ENCODE measurements around the gene SPG7. TPM values are rescaled to one million over a fixed set of nuclear protein-coding genes. Genes with fewer than 3 reads are reported as not detected.
"Not testable (repeated sequence)": the region's sequence is repeated elsewhere in the genome, so short reads cannot be mapped to it uniquely, and the experiment has no call there.

SPG7 gene
- 100 to 1,000 TPM in 1 of 2 experiments, 10 to 100 TPM in 1; 92.1 to 110 TPM for total RNA-seq

DNA sequence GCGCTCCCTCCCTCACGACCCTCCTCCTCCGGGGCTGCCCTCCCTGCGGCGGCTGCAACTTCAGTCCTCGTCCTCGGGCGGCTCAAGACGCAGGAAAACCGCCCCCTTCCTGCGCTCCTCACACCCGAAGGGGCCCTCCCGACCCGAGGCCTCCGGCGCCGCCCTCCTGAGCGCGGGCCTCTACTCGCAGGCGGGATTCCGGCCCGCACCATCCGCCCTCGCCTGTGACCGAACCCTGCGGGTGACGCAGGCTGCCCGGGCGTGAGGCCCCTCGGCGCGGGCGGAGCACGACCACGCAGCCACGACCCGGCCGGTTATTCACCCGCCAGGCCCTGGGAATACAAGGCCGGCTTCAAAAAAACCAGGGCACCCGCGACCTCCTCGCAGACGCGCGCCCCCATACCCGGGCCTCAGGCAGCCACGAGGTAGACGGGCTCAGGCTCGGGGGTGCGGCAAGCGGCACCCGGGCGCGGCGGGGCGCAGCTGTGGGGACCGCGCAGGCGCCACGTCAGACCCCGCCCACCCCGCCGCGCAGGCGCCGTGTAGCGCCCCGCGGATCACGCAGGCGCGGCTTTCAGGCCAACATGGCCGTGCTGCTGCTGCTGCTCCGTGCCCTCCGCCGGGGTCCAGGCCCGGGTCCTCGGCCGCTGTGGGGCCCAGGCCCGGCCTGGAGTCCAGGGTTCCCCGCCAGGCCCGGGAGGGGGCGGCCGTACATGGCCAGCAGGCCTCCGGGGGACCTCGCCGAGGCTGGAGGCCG lies at the start of gene SPG7:
Gene SPG7, plus strand, starts transcription at position 570 of the 757 bp plus-strand sequence. Its CDS starts 15 bp downstream, at position 585.
- CTCF ChIA-PET, result interaction anchor here (0.8 to 3.3 kb wide), 23 partner anchors 12 to 267 kb away, joined by 3 to 17 read pairs (median 4); partner anchors contain the start of gene CDK10
- H3K27me3 Mint-ChIP-seq, result no peaks in the 10 kb centered on the region
- peak within 1 kb of the TSS; percentile 92 for H3K27ac Mint-ChIP-seq
- H3K9me3 Mint-ChIP-seq (ENCODE audit: low read depth), result no peaks in the 10 kb centered on the region
- H3K4me1 Mint-ChIP-seq, result peaks cover 42% of the 10 kb centered on the region
- peak; percentile 79 for ATAC-seq
- H3K36me3 Mint-ChIP-seq, result peaks cover 12% of the 10 kb centered on the region
- peak within 1 kb of the TSS; percentile 93 for H3K4me3 Mint-ChIP-seq
- peak; percentile 92 for DNase-seq

GRCh38 chr16:89458551-89458950 lies 49.7 kb upstream of the SPG7 start:
- Mint-ChIP-seq H3K36me3 (peaks cover 22% of the 10 kb centered on the region), H3K9me3 (ENCODE audit: low read depth) (no peaks in the 10 kb centered on the region), H3K4me1 (peaks cover 53% of the 10 kb centered on the region), H3K27ac (peak overlapping the region; percentile 61), H3K27me3 (no peaks in the 10 kb centered on the region), H3K4me3 (no peak overlapping the region)
- DNase-seq (no peak), ATAC-seq (no peak)
- CTCF ChIA-PET, result interaction anchor here (0.7 to 1.9 kb wide), 2 partner anchors 9 to 51 kb away, joined by 3 to 5 read pairs; no protein-coding TSS in a partner anchor

GRCh38 chr16:89458967-89459366 lies 49.2 kb upstream of the SPG7 start:
- no peak overlapping the region for H3K4me3 Mint-ChIP-seq
- H3K9me3 Mint-ChIP-seq (ENCODE audit: low read depth), result no peaks in the 10 kb centered on the region
- H3K4me1 Mint-ChIP-seq, result peaks cover 52% of the 10 kb centered on the region
- H3K36me3 Mint-ChIP-seq, result peaks cover 20% of the 10 kb centered on the region
- DNase-seq (no peak), ATAC-seq (no peak)
- H3K27ac Mint-ChIP-seq, result peak overlapping the region; percentile 61
- no peaks in the 10 kb centered on the region for H3K27me3 Mint-ChIP-seq
- CTCF ChIA-PET, result interaction anchor here (0.7 to 1.9 kb wide), 3 partner anchors 10 to 50 kb away, joined by 3 to 5 read pairs (median 3); no protein-coding TSS in a partner anchor

- CTCF ChIA-PET, result interaction anchor here (1.3 to 1.6 kb wide), 2 partner anchors 16 to 125 kb away, joined by 3 read pairs; no protein-coding TSS in a partner anchor
- H3K27ac Mint-ChIP-seq, result peak overlapping the region; percentile 7
Observed at GRCh38 chr16:89460556-89460955, 47.6 kb upstream of the SPG7 start.

GRCh38 chr16:89461890-89462289 lies 46.3 kb upstream of the SPG7 start:
- H3K27ac Mint-ChIP-seq; H3K9me3 Mint-ChIP-seq (ENCODE audit: low read depth); H3K4me3 Mint-ChIP-seq; H3K27me3 Mint-ChIP-seq; CTCF ChIA-PET; DNase-seq; ATAC-seq: not testable (repeated sequence)
- H3K36me3 Mint-ChIP-seq, result peaks cover 21% of the 10 kb centered on the region
- H3K4me1 Mint-ChIP-seq, result peaks cover 51% of the 10 kb centered on the region

More at GRCh38 chr16:89460556-89460955, 47.6 kb upstream of the SPG7 start:
- Mint-ChIP-seq H3K36me3 (peaks cover 19% of the 10 kb centered on the region), H3K4me3 (no peak overlapping the region), H3K4me1 (peaks cover 52% of the 10 kb centered on the region), H3K9me3 (ENCODE audit: low read depth) (no peaks in the 10 kb centered on the region), H3K27me3 (no peaks in the 10 kb centered on the region)
- ATAC-seq, result no peak
- DNase-seq, result no peak

DNA sequence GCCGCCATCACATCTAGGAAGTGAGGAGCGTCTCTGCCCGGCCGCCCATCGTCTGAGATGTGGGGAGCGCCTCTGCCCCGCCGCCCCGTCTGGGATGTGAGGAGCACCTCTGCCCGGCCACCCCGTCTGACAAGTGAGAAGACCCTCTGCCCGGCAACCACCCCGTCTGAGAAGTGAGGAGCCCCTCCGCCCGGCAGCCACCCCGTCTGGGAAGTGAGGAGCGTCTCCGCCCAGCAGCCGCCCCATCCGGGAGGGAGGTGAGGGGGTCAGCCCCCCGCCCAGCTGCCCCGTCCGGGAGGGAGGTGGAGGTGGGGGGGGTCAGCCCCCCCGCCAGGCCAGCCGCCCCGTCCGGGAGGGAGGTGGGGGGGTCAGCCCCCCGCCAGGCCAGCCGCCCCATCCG lies 45.6 kb upstream of the SPG7 start:
- ATAC-seq, result not testable (repeated sequence)

GRCh38 chr16:89463312-89463711 lies 44.9 kb upstream of the SPG7 start:
- H3K4me3 Mint-ChIP-seq; H3K27me3 Mint-ChIP-seq; DNase-seq; ATAC-seq; H3K9me3 Mint-ChIP-seq (ENCODE audit: low read depth); H3K27ac Mint-ChIP-seq; CTCF ChIA-PET: not testable (repeated sequence)
- peaks cover 22% of the 10 kb centered on the region for H3K36me3 Mint-ChIP-seq
- H3K4me1 Mint-ChIP-seq, result peaks cover 58% of the 10 kb centered on the region

More for the DNA sequence above, 45.6 kb upstream of the SPG7 start:
- H3K36me3 Mint-ChIP-seq, result peaks cover 20% of the 10 kb centered on the region
- H3K27ac Mint-ChIP-seq; H3K9me3 Mint-ChIP-seq (ENCODE audit: low read depth); H3K27me3 Mint-ChIP-seq; H3K4me3 Mint-ChIP-seq; CTCF ChIA-PET; DNase-seq: not testable (repeated sequence)
- H3K4me1 Mint-ChIP-seq, result peaks cover 54% of the 10 kb centered on the region

DNA sequence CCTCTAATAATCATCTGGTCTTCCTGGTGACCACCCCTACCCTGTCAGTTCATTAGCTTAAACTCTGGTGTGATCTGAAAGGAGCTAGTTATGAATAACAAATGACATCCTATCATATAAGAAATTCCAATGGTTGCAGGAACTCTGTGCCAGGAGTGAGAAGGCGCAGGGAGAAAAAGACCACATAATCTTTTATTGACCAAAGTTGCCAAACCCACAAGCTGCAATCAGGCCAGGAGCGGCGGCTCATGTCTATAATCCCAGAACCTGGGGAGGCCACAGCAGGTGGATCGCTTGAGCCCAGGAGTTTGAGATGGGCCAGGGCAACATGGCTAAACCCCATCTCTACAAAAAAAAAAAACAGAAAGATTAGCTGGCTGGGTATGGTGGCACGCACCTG lies 41.3 kb upstream of the SPG7 start:
- H3K27me3 Mint-ChIP-seq, result no peaks in the 10 kb centered on the region
- ATAC-seq, result no peak

GRCh38 chr16:89467382-89467781 lies 40.8 kb upstream of the SPG7 start:
- Mint-ChIP-seq H3K9me3 (ENCODE audit: low read depth) (no peaks in the 10 kb centered on the region), H3K27me3 (no peaks in the 10 kb centered on the region), H3K4me1 (peaks cover 53% of the 10 kb centered on the region), H3K27ac (no peak overlapping the region), H3K4me3 (no peak overlapping the region), H3K36me3 (peaks cover 19% of the 10 kb centered on the region)
- no peak for DNase-seq
- CTCF ChIA-PET, result interaction anchor here (0.7 to 1.8 kb wide), 2 partner anchors 12 to 83 kb away, joined by 3 to 4 read pairs; no protein-coding TSS in a partner anchor
- ATAC-seq, result peak; percentile 20

More for the DNA sequence above, 41.3 kb upstream of the SPG7 start:
- no peak for DNase-seq
- CTCF ChIA-PET, result interaction anchor here (0.7 to 1.8 kb wide), 2 partner anchors 11 to 83 kb away, joined by 3 to 4 read pairs; no protein-coding TSS in a partner anchor
- Mint-ChIP-seq H3K4me1 (peaks cover 48% of the 10 kb centered on the region), H3K27ac (no peak overlapping the region), H3K9me3 (ENCODE audit: low read depth) (no peaks in the 10 kb centered on the region), H3K4me3 (no peak overlapping the region), H3K36me3 (peaks cover 19% of the 10 kb centered on the region)

DNA sequence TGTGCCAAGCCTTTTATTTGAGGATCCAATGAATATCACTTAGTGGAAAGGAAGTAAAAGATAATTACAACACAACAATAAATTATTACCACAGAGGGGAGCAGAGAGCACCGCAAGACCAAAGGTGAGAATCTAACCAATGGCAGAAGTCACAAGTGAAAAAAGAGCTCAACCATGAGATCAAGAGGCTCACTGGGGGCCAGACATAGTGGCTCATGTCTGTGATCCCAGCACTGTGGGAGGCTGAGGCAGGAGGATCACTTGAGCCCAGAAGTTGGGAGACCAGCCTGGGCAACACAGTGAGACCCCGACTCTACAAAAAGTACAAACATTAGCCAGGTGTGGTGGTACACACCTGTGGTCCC lies 35.5 kb upstream of the SPG7 start:
- DNase-seq (no peak), ATAC-seq (no peak)
- H3K9me3 Mint-ChIP-seq (ENCODE audit: low read depth), result no peaks in the 10 kb centered on the region
- H3K27me3 Mint-ChIP-seq, result no peaks in the 10 kb centered on the region
- H3K36me3 Mint-ChIP-seq, result peaks cover 29% of the 10 kb centered on the region
- peak overlapping the region; percentile 44 for H3K27ac Mint-ChIP-seq
- H3K4me3 Mint-ChIP-seq, result no peak overlapping the region
- H3K4me1 Mint-ChIP-seq, result peaks cover 72% of the 10 kb centered on the region
- CTCF ChIA-PET, result no interaction called here

- no peak overlapping the region for H3K4me3 Mint-ChIP-seq
- peaks cover 72% of the 10 kb centered on the region for H3K4me1 Mint-ChIP-seq
- no peaks in the 10 kb centered on the region for H3K9me3 Mint-ChIP-seq (ENCODE audit: low read depth)
- CTCF ChIA-PET, result interaction anchor here (1.0 kb wide), 1 partner anchor 32 kb away, joined by 3 read pairs; no protein-coding TSS in a partner anchor
- no peak for DNase-seq
- H3K36me3 Mint-ChIP-seq, result peaks cover 25% of the 10 kb centered on the region
- peak overlapping the region; percentile 44 for H3K27ac Mint-ChIP-seq
- ATAC-seq, result no peak
- H3K27me3 Mint-ChIP-seq, result no peaks in the 10 kb centered on the region
Observed at GRCh38 chr16:89473136-89473712, 35.0 kb upstream of the SPG7 start.

- DNase-seq (no peak), ATAC-seq (peak; percentile 43)
- no peaks in the 10 kb centered on the region for H3K9me3 Mint-ChIP-seq (ENCODE audit: low read depth)
- H3K27me3 Mint-ChIP-seq, result no peaks in the 10 kb centered on the region
- H3K4me3 Mint-ChIP-seq, result no peak overlapping the region
- H3K36me3 Mint-ChIP-seq, result peaks cover 23% of the 10 kb centered on the region
- peaks cover 78% of the 10 kb centered on the region for H3K4me1 Mint-ChIP-seq
- CTCF ChIA-PET, result interaction anchor here (1.0 kb wide), 1 partner anchor 31 kb away, joined by 3 read pairs; no protein-coding TSS in a partner anchor
- H3K27ac Mint-ChIP-seq, result peak overlapping the region; percentile 61
Observed at GRCh38 chr16:89473791-89474414, 34.3 kb upstream of the SPG7 start.

DNA sequence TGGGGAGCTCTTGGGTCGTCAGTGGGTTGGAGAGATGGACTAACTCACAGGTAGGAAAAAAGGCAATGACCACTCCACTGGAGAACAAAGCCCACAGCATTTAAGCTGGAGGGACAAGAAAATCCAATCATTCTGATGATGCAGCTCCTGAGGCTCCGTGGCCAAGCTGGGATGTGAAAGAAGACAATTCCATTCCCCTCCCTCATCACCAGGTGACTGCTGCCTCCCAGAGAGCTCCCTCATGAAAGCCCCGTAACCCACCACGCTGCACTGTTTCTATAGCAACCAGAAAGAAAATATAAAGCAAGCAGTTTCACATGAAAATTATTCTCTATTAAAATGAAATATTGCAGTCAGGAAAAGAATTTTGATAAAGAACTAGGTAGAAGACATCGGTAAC lies 33.1 kb upstream of the SPG7 start:
- H3K27ac Mint-ChIP-seq, result no peak overlapping the region

More for the DNA sequence above, 33.1 kb upstream of the SPG7 start:
- CTCF ChIA-PET, result interaction anchor here (0.6 kb wide), 1 partner anchor 18 kb away, joined by 4 read pairs; no protein-coding TSS in a partner anchor
- H3K9me3 Mint-ChIP-seq (ENCODE audit: low read depth), result no peaks in the 10 kb centered on the region
- peaks cover 20% of the 10 kb centered on the region for H3K36me3 Mint-ChIP-seq
- no peak for DNase-seq
- ATAC-seq, result no peak
- H3K4me1 Mint-ChIP-seq, result peaks cover 82% of the 10 kb centered on the region
- H3K27me3 Mint-ChIP-seq, result no peaks in the 10 kb centered on the region
- no peak overlapping the region for H3K4me3 Mint-ChIP-seq

Data from activated CD8-positive, alpha-beta memory T cell treated with anti-CD3 and anti-CD28 coated beads, Interleukin-2, amount 10 ng/mL, durations not matched to agents 7 days and 5 days (primary cell).